GM19324 (cell line): Measurements from ENCODE around the gene LRP3.
"Not testable (repeated sequence)": the region's sequence is repeated elsewhere in the genome, so short reads cannot be mapped to it uniquely, and the experiment has no call there.

Source experiments
- ATAC-seq: cut with Tn5 transposase; IDR thresholded peaks from one replicate; pipeline ENCODE4 v1.9.1; 2021; ENCODE audit warnings: mild to moderate bottlenecking, moderate library complexity; ENCODE audit not compliant: unreplicated experiment, low FRiP score

The LRP3 gene

DNA sequence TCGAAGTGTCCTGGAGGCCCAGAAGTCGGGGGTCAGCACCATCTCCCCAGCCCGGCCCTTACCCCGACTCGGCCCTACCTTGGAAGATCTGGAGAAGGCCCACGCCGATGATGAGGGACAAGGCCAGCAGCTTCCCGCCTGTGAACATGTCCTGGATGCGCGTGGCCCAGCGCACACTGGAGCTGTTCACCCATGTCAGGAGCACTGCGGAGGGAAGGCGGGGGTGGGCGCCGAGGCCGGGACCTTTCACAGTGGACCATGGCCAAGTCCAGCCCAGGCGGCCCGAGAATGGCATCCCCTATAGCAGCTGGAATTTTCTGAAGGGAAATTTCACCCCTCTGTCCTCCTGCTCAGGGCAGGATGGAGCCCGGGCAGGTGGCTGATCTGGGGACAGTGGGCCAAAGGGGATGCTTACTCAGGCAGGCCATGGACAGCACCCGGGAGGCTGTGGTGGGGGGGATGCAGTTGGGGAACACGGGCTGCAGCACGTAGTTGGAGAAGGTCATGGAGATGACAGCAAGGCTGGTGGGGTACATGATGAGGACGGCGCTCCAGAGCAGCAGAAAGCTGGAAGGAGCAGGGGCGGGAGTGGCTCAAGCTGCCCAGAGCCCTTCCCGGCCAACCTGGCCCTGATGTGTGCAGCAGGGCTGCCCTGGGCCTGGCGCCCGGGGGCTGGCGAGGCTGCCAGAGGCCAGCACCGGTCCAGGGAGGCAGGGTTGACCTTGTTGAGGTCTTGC is 18.5 kb downstream of the LRP3 start:
- ATAC-seq = no peak

DNA sequence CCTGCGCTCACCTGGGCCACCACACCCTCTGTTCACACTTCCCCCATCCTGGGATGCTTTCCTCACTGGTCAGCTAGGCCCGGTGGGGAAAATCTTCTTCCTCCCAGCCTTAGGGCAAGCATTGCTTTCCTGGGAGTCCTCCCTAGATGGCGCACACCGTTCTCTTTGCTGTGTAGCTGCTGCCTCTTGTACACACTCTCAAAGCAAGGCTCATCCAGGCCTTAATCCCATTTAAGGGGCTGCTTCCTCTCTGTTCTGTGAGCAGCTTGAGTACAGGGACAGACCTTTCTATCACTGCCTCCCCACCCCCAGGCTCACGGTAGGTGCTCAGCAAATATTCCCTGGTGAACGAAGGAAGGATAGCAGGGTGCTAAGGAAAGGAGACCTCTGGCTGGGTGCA is 20.5 kb downstream of the LRP3 start:
- no peak for ATAC-seq

DNA sequence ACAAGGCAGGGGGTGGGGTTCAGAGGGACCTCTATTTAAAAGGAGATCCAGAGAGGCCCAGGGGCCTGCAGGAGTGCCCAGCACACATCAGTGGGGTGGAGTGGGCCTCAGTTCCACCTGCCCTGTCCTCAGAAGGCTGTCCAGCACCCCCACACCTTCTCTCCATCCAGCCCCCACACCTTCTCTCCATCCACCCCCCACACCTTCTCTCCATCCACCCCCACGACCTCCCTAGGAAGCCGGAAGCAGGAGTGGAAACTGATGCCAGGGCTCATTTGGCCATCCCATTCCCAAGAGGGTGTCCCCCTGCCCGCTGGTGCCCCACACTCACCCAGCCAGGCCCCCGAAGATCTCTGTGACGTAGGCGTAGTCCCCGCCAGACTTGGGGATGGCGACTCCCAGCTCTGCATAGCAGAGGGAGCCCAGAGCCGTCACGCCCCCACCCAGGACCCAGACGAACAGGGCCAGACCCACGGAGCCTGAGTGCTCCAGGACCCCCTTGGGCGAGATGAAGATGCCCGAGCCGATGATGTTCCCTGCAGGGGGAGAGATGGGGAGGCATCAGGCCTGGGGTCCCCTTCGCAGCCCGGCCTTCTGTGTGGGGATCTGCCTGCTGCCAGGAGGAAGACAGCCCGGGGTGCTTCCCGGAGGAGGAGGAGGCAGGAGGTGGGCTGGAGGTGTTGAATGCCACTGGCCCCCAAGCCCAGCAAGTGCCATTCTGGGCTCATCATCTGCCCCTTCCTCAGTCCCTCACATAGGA is 21.5 kb downstream of the LRP3 start:
- no peak for ATAC-seq

DNA sequence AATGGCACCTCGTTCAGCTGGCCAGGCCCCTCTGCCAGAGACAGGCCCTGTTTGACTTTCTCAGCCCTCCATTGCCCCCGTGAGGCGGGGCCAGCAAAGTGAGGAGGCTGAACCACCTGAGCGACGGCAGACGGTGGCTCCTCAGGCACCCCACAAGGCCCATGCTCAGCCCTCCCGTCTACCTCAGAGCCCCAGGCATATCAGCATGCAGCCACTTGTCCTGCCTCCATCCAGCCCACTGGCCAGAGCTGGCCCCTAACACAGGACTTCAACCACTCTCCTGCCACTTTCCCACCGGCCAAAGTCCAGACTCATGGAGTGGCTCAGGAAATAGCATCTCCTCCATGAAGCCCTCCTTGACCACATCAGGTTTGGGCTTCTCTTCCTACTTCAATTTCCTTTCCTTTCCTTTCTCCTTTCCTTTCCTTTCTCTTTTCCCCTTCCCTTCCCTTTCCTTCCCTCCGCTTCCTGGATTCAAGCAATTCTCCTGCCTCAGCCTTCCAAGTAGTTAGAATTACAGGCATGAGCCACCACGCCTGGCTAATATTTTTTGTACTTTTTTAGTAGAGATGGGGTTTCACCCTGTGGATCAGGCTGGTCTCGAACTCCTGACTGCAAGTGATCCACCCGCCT is 22.2 kb downstream of the LRP3 start:
- no peak for ATAC-seq

DNA sequence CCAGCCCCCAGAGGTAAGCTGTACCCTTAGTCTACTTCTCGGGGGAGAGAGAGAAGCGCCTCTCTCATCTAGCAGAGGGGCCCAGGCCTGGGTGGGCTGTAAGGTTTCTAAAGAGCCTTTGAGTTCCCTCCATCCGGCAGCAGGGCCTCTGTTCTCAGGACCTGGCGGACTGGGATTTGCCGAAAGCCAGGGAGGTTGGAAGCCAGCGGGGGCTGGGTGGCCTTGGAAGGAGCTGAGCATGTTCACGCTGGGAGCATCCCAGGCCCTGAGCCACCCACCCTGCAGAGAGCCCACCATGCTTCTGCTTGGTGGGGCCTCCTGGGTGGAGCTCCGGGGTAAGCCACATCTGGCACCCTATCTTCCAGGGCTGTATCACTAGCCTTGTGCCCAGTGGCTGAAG is 23.8 kb downstream of the LRP3 start:
- ATAC-seq = no peak

DNA sequence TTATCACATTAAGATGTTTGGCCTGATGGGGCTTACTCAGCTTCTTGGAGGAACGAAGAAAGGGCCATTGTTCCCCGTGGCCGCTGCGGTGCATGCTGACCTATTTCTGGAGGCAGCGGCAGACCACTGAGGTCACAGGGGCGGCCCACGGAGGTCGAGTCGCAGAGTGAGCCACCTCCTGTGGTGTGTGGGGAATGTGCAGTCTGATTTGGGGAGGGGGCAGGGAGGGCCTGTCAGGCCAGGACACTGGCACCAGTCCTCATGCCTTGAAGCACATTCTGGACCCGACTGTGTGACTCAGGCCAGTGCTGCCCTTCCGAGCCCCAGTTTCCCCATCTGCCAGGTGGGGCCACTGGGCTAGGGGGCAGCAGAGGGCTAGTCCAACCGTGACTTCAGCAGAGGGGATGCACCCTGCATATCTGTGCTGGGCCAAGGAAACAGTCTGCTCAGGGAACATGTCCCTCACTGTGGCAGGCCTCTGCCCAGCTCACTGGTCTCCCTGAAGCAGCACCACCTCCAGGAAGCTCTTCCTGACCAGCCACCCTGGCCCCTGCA is 25.2 kb downstream of the LRP3 start:
- no peak for ATAC-seq

DNA sequence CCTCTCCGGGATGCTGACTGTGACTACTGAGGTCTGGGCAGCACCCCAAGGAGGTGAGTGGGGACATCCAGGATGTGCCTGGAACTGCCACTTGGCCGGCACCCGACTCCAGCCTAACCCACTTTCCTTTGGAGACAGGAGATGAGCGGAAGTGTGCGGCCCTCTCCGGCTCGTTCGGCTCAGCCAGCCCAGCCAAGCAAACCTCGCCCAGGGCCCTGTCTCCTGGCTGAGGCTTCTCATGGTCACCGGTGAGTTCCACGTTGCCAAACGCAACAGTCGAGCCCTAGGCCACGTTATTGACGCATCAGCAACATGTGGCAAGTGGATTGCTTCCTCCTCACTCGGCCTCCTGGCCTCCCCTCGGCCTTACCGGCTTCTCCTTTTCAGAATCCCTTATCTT is 26.0 kb downstream of the LRP3 start:
- no peak for ATAC-seq

DNA sequence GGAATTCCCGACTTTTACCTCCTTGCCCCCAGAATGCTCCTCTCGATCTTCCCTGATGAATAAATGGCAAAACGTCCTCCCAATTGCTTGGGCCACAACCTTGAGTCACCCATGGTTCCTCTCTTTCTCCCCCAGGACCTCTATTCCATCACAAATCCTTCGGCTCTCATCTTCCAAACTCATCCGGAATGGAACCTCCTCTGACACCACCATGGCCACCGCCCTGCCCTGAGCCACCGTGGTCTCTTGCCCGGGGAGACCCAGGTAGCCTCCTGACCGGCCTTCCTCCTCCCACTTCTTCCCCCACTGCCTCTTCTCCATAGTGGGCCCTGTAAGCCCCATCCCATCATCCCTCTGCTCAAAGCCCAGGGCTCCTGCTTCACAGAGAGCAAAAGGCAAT is 26.6 kb downstream of the LRP3 start:
- no peak for ATAC-seq

DNA sequence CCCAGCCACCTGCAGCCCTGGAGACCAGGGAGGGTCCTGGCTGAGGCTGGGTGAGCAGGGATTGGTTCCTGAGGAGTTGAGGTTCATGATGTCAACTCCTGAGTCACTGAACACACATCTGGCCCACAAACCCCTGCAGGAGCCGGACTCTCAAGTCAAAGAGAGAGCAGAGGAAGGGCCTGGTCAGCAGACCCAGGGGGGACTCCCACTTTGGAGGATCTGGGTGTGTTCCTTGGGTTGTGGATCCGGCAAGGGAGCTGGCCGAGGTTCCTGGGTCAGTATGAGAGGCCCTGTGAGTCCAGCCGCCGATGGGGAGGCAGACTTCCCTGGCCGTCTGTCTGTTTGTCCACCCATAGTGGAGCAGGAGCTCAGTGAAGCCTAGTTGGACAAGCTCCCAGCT is 27.5 kb downstream of the LRP3 start:
- ATAC-seq = no peak

DNA sequence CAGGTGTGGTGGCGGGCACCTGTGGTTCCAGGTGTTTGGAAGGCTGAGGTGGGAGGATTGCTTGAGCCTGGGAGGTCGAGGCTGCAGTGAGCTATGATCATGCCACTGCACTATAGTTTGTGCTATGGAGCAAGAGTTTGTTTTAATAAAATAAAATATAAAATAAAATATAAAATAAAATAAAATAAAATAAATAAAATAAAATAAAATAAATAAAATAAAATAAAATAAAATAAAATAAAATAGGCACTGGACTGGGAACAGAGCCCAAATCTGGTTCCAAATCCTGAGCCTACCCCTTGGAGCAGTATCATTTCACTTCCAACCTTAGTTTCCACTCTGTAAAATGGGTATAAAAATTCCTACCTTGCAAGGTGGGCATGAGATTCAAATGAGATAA is 28.1 kb downstream of the LRP3 start:
- not testable (repeated sequence) for ATAC-seq

DNA sequence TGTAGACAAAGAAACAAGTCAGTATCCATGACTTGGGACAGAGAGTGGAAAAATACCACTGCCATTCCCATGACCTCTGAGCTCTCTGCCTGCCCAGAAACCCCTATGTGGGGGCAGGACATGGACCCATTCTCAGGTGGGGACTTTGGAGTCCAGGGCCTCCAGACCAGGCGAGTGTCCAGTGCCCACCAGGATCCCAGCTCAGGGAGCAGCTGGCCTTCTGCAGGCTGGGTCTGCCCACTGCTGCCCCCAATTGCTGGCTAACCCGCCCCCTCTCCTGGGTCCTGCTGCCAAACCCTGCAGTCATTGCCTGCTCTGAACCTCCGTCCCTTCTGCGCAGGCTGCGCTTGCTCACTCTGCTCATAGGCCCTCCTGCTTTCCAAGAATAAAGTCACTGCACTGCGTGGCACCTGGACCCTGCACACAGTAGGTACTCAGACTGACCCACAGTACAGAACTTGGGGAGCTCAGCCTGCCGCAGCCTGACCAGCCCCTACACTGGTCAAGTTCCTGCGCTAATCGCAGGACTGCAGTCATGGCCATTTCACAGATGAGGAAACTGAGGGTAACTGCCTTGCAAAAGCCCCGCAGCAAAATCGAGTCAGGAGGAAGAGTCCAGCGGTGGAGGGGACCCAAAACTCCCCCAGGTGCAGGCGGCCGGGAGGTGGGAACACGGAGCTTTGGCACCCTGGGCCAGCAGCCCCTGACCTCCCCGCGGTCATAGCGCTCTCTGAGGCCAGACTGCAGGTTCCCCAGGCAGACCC is 30.7 kb downstream of the LRP3 start:
- ATAC-seq = no peak

DNA sequence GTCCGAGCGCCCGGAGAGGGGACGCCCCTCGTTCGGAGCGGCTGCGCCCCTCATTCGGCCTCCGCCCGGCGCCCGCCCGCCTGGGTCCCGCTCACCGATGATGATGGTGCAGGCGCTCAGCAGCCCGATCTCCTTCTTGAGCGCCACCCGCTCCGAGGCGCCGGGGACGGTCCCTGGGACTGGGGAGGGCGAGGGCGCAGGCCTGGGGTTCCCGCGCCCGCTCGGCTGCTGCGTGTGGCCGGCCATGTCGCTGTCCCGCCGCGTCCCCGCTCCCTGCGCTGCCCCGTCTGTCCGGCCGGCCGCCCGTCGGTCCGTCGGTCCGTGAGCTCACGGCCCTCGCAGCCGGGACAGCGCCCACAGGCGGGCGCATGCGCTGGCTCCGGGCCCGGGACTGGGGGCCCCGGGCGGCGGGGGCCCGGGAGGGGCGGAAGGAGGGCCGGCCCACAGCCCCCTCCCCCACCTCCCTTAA is 31.4 kb downstream of the LRP3 start, which contains the start of gene SLC7A10:
Gene SLC7A10 (minus strand): TSS at position 393 of the 469 bp plus-strand sequence. CDS start 147 bp downstream, at position 246.
- ATAC-seq = no peak

DNA sequence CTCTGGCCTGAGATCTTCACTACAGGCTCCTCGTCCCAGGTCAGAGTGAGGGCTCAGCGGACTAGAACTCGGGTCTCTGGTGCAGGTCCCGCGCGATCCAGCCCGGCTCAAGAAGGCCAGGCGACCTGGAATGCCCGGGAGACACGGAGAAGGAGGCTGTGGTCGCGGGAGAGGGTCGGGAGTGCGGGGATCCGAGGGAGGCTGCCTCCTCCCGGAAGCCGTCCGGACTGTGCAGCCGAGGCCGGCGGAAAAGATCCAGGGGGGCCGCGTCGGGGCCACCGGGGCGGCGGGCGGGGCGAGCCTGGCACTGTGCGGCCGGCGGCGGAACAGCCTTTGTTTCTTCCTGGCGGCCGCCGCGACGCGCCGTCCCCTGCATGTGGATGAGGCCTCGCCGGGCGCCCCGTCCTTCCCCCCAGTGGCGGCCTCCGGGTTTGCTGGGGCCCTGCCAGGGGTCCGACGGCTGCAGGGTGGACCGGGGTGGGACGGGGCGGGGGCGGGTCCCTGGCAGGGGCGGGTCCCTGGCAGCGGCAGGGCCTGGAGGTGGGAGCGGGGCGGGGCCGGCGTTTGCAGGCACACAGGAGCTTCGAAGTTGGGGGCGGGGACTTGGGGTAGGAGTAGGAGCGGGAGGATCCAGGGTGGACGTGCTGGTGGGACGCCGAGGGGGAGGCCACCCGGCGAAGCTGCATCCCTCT is 32.6 kb downstream of the LRP3 start:
- ATAC-seq = no peak

DNA sequence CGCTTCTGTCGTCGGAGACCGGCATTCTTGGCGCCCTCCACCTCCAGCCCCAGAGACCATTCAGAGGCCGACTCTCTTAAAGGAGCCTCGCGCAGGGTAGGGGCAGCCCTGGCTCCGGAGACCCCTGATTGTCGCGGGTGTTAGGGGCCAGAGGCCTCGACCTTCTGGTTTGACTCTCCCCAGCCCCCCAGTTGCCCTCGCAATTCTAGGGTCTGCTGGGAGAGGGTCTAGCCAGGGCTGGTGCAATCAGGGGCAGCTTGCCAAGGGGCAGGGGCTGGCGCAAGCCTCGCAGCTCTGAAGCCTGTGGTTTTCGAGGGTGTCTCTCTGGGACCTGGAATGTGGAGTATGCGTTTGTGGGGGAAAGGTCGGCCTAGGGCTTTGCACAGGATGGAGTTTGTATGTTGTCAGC is 33.1 kb downstream of the LRP3 start:
- no peak for ATAC-seq

DNA sequence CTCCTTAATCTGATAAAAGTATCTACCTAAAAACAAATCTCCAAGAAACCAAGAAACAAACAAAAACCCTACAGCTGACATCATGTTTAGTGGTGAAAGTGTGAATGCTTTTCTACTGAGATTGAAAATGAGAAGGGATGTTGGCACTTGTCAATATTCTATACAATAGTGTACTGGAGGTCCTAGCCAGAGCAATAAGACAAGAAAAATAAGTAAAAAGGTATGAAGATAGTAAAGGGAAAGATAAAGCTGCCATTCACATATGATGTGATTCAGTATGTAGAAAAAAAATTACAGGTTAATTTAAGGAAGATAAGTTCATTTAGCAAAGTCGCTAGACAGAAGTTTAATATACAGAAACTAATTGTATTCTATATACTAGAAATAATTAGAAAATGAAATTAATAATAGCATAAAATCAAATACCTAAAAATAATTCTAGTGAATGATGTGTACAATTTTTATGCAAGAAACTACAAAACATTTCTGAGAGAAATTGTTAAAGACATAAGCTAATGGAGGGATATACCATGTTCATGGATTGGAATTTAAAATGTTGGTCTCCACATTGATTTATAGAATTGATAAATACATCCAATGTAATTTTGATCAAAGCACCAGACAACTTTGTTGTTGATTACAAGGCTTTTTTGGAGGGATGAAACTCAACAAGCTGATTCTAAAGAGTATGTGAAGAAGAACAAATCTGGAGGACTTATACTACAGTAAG is 33.9 kb downstream of the LRP3 start:
- no peak for ATAC-seq

DNA sequence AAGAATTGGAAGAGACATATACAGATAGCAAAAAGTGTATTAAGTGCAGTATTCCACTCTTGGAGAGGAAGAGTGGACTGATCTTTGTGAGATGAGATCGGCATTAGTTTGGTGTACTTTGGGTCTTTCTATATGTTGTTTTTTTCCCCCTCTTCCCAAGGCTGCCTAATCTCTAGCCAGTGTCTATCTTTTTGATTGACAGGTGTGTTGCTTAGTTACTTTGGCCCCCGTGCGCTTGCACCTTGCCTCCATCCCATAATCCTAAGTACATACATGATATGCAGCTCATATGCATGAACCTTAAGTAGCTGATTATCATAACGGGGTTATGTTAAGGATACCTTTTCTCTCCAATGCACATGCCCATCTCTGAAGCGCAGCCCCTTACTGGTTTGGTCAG is 35.8 kb downstream of the LRP3 start:
- ATAC-seq = no peak

DNA sequence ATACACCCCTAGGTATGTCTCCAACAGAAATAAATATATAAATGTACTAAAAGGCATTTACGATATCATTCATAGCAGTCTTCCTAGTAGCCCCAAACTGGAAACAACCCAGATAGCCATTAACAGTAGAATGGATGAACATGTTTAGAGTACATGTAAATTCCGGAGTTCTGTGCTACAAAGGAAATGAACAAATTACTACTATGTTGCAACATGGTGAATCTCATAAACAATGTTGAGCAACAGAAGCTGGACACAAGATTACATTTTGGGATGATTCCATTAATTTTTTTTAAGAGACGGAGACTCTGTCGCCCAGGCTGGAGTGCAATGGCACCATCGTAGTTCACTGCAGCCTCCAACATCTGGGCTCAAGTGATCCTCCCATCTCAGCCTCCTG is 37.4 kb downstream of the LRP3 start:
- no peak for ATAC-seq

DNA sequence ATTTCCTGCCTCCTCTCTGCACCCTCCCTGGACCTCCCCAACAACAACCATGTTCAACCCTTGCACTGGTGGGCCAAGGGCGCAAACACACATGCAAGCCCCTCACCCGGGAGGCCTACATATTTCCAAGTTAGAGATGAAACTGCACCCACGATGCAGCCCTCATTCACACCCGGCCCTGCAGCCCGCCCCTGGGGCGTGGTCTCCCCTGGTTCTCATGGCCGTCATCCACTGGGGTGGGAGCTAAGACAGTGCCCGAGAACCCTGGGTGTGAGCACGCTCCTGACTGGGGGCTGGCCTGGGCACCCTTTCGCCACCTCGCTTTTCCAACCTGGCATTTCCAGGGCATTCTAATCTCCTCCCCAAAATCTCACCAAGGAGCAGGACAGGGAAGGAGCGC is 38.5 kb downstream of the LRP3 start:
- ATAC-seq = no peak
